Body of pancreas (tissue), 4 donors: ENCODE measurements around the gene ARHGAP15.

Source experiments
- CTCF ChIP-seq, 7 experiments: fragments of 450-650 bp in 4 of 7; fragments of 200-600 bp in 3 of 7; sonication (generic) in 3 of 7; IDR thresholded peaks; one replicate each; pipeline ENCODE4 v1.5.1; 2016 to 2019; ENCODE audit warnings: antibody characterized with exemption in 7 of 7
- POLR2A ChIP-seq, 3 donors: fragments of 450-650 bp; IDR thresholded peaks; one replicate each; pipeline ENCODE4 v1.6.1; 2016; ENCODE audit warnings: antibody characterized with exemption in 3 of 3, mild to moderate bottlenecking in 2 of 3

- TF ChIP-seq POLR2A (IDR thresholded peaks at IDR 0.05) (no peak), CTCF (IDR thresholded peaks at IDR 0.05) (no peak)
These were observed 125.9 kb downstream of the ARHGAP15 start for GRCh38 chr2:143255086-143255485.
